HepG2 (cell line): ENCODE results near the gene NEK6. TPM values are rescaled to one million over a fixed set of nuclear protein-coding genes. Genes with fewer than 3 reads are reported as not detected.

Source experiments
- ATAC-seq: fragments of 200-7000 bp; cut with Tn5 transposase; 3 replicates; pipeline ENCODE4 v1.9.1; 2020; ENCODE audit warnings: mild to moderate bottlenecking, moderate library complexity
- BruUV-seq: library from RNA; stranded (reverse); fragments of 400-500 nt; replicated peaks from 2 replicates; lab custom pipeline; 2021; lab: Mats Ljungman, UMichigan
- CTCF ChIA-PET: fragments of 300-600 bp; formaldehyde crosslinking; extraction: SDS; loops from one replicate; lab custom pipeline; 2021; ENCODE audit warnings: low total read pairs, inconsistent platforms, low intra/inter-chr PET ratio; lab: Yijun Ruan, JAX
- POLR2A ChIA-PET: fragments of 350-600 bp; sonication (Branson Sonifier 250); formaldehyde crosslinking; loops from one replicate; lab custom pipeline; 2020; ENCODE audit warnings: antibody characterized with exemption, inconsistent platforms; lab: Yijun Ruan, JAX
- DNase-seq: peaks from one replicate; pipeline ENCODE4 v3.0.0-alpha.2; 2015; ENCODE audit warnings: low spot score
- FAIRE-seq: peaks from 3 replicates; lab custom pipeline; 2011; peaks lifted over from hg19 to GRCh38; lab: Jason Lieb, UNC
- H2AFZ ChIP-seq: one replicate; pipeline ENCODE4 v1.6.1; 2011; ENCODE audit warnings: low read length, inconsistent platforms
- H3K27ac ChIP-seq: fragments of 300-600 bp; 3 replicates; pipeline ENCODE4 v1.8.0; 2011; ENCODE audit warnings: mixed run types, mild to moderate bottlenecking, mixed read lengths, low read length, inconsistent platforms; ENCODE audit not compliant: insufficient read depth; ENCODE audit errors: extremely low read length
- H3K27me3 ChIP-seq, 2 experiments: fragments of 200-600 bp in 1 of 2; 2 replicates in 1 of 2; 3 replicates in 1 of 2; pipeline versions ENCODE4 v1.6.0 to v1.8.0; 2011; ENCODE audit warnings: low read length in 2 of 2, mild to moderate bottlenecking in 2 of 2, moderate library complexity in 2 of 2, inconsistent platforms in 1 of 2; ENCODE audit not compliant: insufficient read depth in 2 of 2, control insufficient read depth in 1 of 2
- H3K36me3 ChIP-seq, 2 experiments: fragments of 200-600 bp in 1 of 2; replicated peaks in 1 of 2; 2 replicates in 1 of 2; 3 replicates in 1 of 2; pipeline versions ENCODE4 v1.5.1 to v1.8.0; 2011; ENCODE audit warnings: low read length in 2 of 2, inconsistent platforms in 1 of 2; ENCODE audit not compliant: insufficient read depth in 2 of 2, control insufficient read depth in 1 of 2
- H3K4me1 ChIP-seq: 2 replicates; pipeline ENCODE4 v1.5.1; 2012; ENCODE audit warnings: low read length, inconsistent platforms; ENCODE audit not compliant: insufficient read depth
- H3K4me2 ChIP-seq: 2 replicates; pipeline ENCODE4 v1.6.0; 2011; ENCODE audit warnings: low read depth, low read length, inconsistent platforms
- H3K4me3 ChIP-seq, 3 experiments: fragments of 200-600 bp in 1 of 3; sonication (generic), shearing (Covaris generic) in 1 of 3; replicated peaks in 1 of 3; 2 replicates each; pipeline ENCODE4 v1.5.1; 2011 to 2016; ENCODE audit warnings: low read length in 3 of 3, inconsistent platforms in 2 of 3, low read depth in 2 of 3, mild to moderate bottlenecking in 2 of 3, control low read depth in 1 of 3, mixed read lengths in 1 of 3; ENCODE audit not compliant: insufficient read depth in 1 of 3
- H3K79me2 ChIP-seq: one replicate; pipeline ENCODE4 v1.6.1; 2011; ENCODE audit warnings: low read length, inconsistent platforms; ENCODE audit not compliant: insufficient read depth
- H3K9ac ChIP-seq: 2 replicates; pipeline ENCODE4 v1.6.0; 2011; ENCODE audit warnings: mild to moderate bottlenecking, low read depth, low read length, inconsistent platforms; ENCODE audit not compliant: insufficient read depth
- H3K9me3 ChIP-seq: 2 replicates; pipeline ENCODE4 v1.5.1; 2012; ENCODE audit warnings: mild to moderate bottlenecking, low read length
- H4K20me1 ChIP-seq: 2 replicates; pipeline ENCODE4 v1.6.0; 2011; ENCODE audit warnings: inconsistent platforms, mild to moderate bottlenecking, low read length, moderate library complexity; ENCODE audit not compliant: insufficient read depth
- AGO2 ChIP-seq: fragments of 200-400 bp; formaldehyde crosslinking; optimal IDR thresholded peaks from 2 replicates; pipeline ENCODE3; 2017; ENCODE audit warnings: mild to moderate bottlenecking, low read depth, low read length, moderate library complexity
- ARNT ChIP-seq: fragments of 450-650 bp; IDR thresholded peaks from 2 replicates; pipeline ENCODE4 v1.6.1; 2017
- ATAD3A ChIP-seq: sonication (generic); formaldehyde crosslinking; IDR thresholded peaks from 2 replicates; pipeline ENCODE4 v1.4.0; 2020; ENCODE audit warnings: missing genetic modification reagents
- CCDC6 ChIP-seq: sonication (generic); formaldehyde crosslinking; IDR thresholded peaks from 2 replicates; pipeline ENCODE4 v1.8.1; 2022; ENCODE audit warnings: mild to moderate bottlenecking, missing genetic modification reagents, moderate library complexity
- CENPT ChIP-seq: sonication (generic); formaldehyde crosslinking; IDR thresholded peaks from 2 replicates; pipeline ENCODE4 v1.8.0; 2022; ENCODE audit warnings: low read depth, mild to moderate bottlenecking, moderate library complexity, missing genetic modification reagents
- GFI1 ChIP-seq: sonication (generic); formaldehyde crosslinking; IDR thresholded peaks from 2 replicates; pipeline ENCODE4 v1.5.0; 2020; ENCODE audit warnings: missing genetic modification reagents, mild to moderate bottlenecking, borderline replicate concordance
- MBNL3 ChIP-seq: fragments of 250-450 bp; sonication (Bioruptor Pico); conservative IDR thresholded peaks from 2 replicates; pipeline ENCODE4 v1.8.0; 2022; ENCODE audit warnings: mild to moderate bottlenecking, inconsistent platforms
- NFYB ChIP-seq: sonication (generic); formaldehyde crosslinking; IDR thresholded peaks from 2 replicates; pipeline ENCODE4 v1.4.0; 2020; ENCODE audit warnings: missing genetic modification reagents
- TGIF2 ChIP-seq: IDR thresholded peaks from 2 replicates; pipeline ENCODE4 v1.6.1; 2016; ENCODE audit warnings: control low read depth, missing compliant biosample characterization
- ZMYM3 ChIP-seq: sonication (generic); formaldehyde crosslinking; IDR thresholded peaks from 2 replicates; pipeline ENCODE4 v1.5.1; 2020; ENCODE audit warnings: mild to moderate bottlenecking, missing genetic modification reagents
- ZNF546 ChIP-seq: sonication (generic); formaldehyde crosslinking; conservative IDR thresholded peaks from 2 replicates; pipeline ENCODE4 v1.8.1; 2023; ENCODE audit warnings: mild to moderate bottlenecking, missing genetic modification reagents
- ZNF619 ChIP-seq: sonication (generic); formaldehyde crosslinking; IDR thresholded peaks from 2 replicates; pipeline ENCODE4 v1.4.0; 2020; ENCODE audit warnings: mild to moderate bottlenecking, missing genetic modification reagents
- ZNF629 ChIP-seq: sonication (generic); formaldehyde crosslinking; conservative IDR thresholded peaks from 2 replicates; pipeline ENCODE4 v1.5.0; 2020; ENCODE audit warnings: missing genetic modification reagents
- ZNF644 ChIP-seq: IDR thresholded peaks from 2 replicates; pipeline ENCODE4 v1.6.1; 2016; ENCODE audit warnings: low read depth
- ZNF768 ChIP-seq: sonication (generic); formaldehyde crosslinking; IDR thresholded peaks from 2 replicates; pipeline ENCODE4 v1.4.0; 2020; ENCODE audit warnings: missing genetic modification reagents
- WGBS: methylation state at CpG from one replicate; pipeline ENCODE4 v1.1.6; 2017; ENCODE audit warnings: low lambda C conversion rate; 5-methylcytosine and 5-hydroxymethylcytosine counted together
- in situ Hi-C: cut with HindIII; loops from 2 replicates; pipeline ENCODE4 v1.10.0; 2017; ENCODE audit warnings: low pct_unique_long_range_greater_than_20kb; ENCODE audit not compliant: extremely low pct_ligation_motif_present
- intact Hi-C: fragments of 100-400 bp; cut with micrococcal nuclease; formaldehyde crosslinking; loops from one replicate; pipeline ENCODE4 v1.10.0; 2022; ENCODE audit not compliant: unreplicated experiment
- polyA plus RNA-seq, 8 experiments: library from polyadenylated mRNA; depleted of rRNA in 3 of 8; stranded (reverse) in 7 of 8; unstranded in 1 of 8; fragments of >200 nt; fragmentation: Illumina TruSeq in 4 of 8; extraction: Trizol in 4 of 8; gene quantifications; 2 replicates each; pipeline versions ENCODE4 v1.2.1 to v1.2.3, GENCODE V29; 2011 to 2016; ENCODE audit warnings: low read depth in 4 of 8, missing spikeins in 1 of 8, mixed read lengths in 1 of 8; ENCODE audit not compliant: insufficient read depth in 1 of 8
- total RNA-seq, 5 experiments: library from RNA; depleted of rRNA; stranded (reverse); fragments of >200 nt; fragmentation: Illumina TruSeq; extraction: Trizol; gene quantifications; 2 replicates each; pipeline ENCODE4 v1.2.3, GENCODE V29; 2016; ENCODE audit warnings: low read depth in 1 of 5
- TF ChIP-seq, protein P1 (sequence below): sonication (generic); formaldehyde crosslinking; IDR thresholded peaks from 2 replicates; pipeline ENCODE4 v1.5.0; 2020; ENCODE audit warnings: missing genetic modification reagents, mild to moderate bottlenecking, borderline replicate concordance
- TF ChIP-seq, protein P2 (sequence below): sonication (generic); formaldehyde crosslinking; IDR thresholded peaks from 2 replicates; pipeline ENCODE4 v1.8.1; 2022; ENCODE audit warnings: low read depth, mild to moderate bottlenecking, missing genetic modification reagents

Gene NEK6
- total and polyA plus RNA-seq, 2 of the 13 experiments (the other 11 are each of a cell fraction or from before 2014, with no cell fraction given), result 30.4 to 119 TPM

DNA sequence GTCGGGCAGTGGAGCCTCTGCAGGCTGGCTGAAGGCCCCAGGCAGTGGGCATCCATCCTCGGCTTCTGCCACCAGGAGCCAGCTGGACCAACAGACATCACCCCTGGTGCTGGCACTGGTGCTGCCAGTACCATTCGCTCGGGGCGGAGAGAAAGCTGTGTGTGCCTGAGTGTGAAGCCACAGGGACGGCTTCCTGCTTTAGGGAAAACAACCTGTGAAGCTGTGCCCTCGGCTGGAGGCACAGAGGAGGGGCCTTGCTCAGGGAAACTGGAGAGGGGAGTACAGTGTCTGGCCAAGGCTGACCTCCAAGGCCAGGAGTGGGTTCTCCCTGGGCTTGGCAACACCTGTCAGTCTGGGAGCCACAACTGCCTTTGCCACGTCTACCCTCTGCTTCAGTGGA is 38.3 kb downstream of the NEK6 start:
- POLR2A ChIA-PET, result no interaction called here
- no TSS peak for BruUV-seq
- Histone ChIP-seq H3K27me3 (no peaks in the 10 kb centered on the region), H4K20me1 (peaks cover 83% of the 10 kb centered on the region), H3K4me2 (no peak overlapping the region), H3K9ac (no peak overlapping the region), H3K36me3 (peaks cover 11 to 34% of the 10 kb centered on the region in 2 experiments; a peak in 4 of 5 replicates), H3K4me1 (peaks cover 75% of the 10 kb centered on the region), H3K27ac (no peak overlapping the region), H3K4me3 (no peak overlapping the region), H3K9me3 (no peaks in the 10 kb centered on the region), H3K79me2 (peaks cover 89% of the 10 kb centered on the region), H2AFZ (no peak overlapping the region)
- no peak for TF ChIP-seq CCDC6 (CRISPR knock-in tag)
- CTCF ChIA-PET, result no interaction called here
- FAIRE-seq, result no peak
- in situ Hi-C loops, result no loop called here
- intact Hi-C loops, result no loop called here
- WGBS, result 90% methylated on average over 4 of the region's 8 CpGs
- DNase-seq, result no peak
- no peak for ATAC-seq

DNA sequence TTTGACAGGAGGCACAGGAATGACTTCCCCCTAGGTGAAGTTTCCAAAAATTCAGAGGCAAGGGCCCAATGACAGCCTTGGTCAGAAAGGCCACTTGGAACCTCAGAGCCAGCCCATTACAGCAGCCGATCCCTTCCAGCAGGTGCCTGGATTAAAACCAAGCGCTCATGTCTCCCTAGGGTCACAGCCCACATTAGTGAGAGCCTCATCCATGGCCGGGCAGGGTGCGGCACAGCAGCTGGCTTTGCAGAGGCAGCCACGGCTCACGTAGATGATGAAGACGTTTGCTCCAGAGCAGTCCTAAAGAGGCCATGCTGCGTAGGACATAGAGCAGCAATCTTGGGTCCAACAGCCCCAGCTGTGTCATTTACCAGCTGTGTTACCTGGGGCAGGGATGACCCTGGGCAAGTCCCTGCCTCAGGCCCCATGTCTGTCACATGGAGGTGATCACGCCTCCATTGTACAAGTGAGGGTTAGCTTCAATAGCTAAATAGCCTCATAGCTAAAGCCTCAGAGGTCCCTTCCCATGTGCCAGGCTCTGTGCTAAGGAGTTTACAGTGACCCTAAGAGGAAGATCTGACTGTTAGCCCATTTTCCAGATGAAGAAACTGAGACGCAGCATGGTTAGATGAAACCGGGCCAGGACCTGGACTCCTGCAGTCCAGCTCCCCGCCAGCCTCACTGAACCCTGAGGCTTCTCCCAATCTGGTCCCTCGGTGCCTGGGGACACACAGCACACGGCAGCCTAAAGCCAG is 39.2 kb downstream of the NEK6 start:
- ATAC-seq (no peak), DNase-seq (no peak), FAIRE-seq (no peak)
- Histone ChIP-seq H3K79me2 (peaks cover 89% of the 10 kb centered on the region), H3K9ac (no peak overlapping the region), H3K4me2 (no peak overlapping the region), H2AFZ (no peak overlapping the region), H3K9me3 (no peaks in the 10 kb centered on the region), H3K36me3 (peaks cover 15 to 34% of the 10 kb centered on the region in 2 experiments; a peak in 4 of 5 replicates), H3K27me3 (no peaks in the 10 kb centered on the region), H3K4me3 (no peak overlapping the region), H4K20me1 (peaks cover 84% of the 10 kb centered on the region), H3K27ac (no peak overlapping the region), H3K4me1 (peaks cover 66% of the 10 kb centered on the region)
- no TSS peak for BruUV-seq
- intact Hi-C loops (loop anchor here (1.0 kb wide), 1 partner anchor 34 kb away; no protein-coding TSS in a partner anchor), in situ Hi-C loops (no loop called here)
- WGBS, result 100% methylated on average over 6 of the region's 14 CpGs
- ChIA-PET CTCF (no interaction called here), POLR2A (no interaction called here)
- no peak for TF ChIP-seq ATAD3A (CRISPR knock-in tag)
- TF ChIP-seq GFI1 (CRISPR knock-in tag), result no peak
- no peak for TF ChIP-seq ARNT
- no peak for TF ChIP-seq NFYB
- TF ChIP-seq TGIF2 (CRISPR knock-in tag), result no peak
- TF ChIP-seq ZNF629 (CRISPR knock-in tag), result peak; percentile 95
- TF ChIP-seq ZMYM3 (CRISPR knock-in tag), result peak; percentile 79
- TF ChIP-seq ZNF546 (CRISPR knock-in tag), result no peak
- no peak for TF ChIP-seq CENPT (CRISPR knock-in tag)
- no peak for TF ChIP-seq ZNF619
- TF ChIP-seq, protein P1, sequence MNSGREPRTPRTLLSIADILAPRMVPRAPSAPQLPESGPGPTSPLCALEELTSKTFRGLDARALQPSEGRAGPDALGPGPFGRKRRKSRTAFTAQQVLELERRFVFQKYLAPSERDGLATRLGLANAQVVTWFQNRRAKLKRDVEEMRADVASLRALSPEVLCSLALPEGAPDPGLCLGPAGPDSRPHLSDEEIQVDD (CRISPR knock-in tag), result no peak
- 0 out of 2 replicates have a peak, but pooled peaks have one; percentile 17 for TF ChIP-seq ZNF768
- TF ChIP-seq, protein P2, sequence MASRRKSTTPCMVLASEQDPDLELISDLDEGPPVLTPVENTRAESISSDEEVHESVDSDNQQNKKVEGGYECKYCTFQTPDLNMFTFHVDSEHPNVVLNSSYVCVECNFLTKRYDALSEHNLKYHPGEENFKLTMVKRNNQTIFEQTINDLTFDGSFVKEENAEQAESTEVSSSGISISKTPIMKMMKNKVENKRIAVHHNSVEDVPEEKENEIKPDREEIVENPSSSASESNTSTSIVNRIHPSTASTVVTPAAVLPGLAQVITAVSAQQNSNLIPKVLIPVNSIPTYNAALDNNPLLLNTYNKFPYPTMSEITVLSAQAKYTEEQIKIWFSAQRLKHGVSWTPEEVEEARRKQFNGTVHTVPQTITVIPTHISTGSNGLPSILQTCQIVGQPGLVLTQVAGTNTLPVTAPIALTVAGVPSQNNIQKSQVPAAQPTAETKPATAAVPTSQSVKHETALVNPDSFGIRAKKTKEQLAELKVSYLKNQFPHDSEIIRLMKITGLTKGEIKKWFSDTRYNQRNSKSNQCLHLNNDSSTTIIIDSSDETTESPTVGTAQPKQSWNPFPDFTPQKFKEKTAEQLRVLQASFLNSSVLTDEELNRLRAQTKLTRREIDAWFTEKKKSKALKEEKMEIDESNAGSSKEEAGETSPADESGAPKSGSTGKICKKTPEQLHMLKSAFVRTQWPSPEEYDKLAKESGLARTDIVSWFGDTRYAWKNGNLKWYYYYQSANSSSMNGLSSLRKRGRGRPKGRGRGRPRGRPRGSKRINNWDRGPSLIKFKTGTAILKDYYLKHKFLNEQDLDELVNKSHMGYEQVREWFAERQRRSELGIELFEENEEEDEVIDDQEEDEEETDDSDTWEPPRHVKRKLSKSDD (CRISPR knock-in tag), result no peak
- peak; percentile 13 for TF ChIP-seq AGO2
- no peak for TF ChIP-seq MBNL3 (CRISPR knock-in tag)
- TF ChIP-seq ZNF644 (CRISPR knock-in tag), result no peak
